SU-DHL-6 (cell line): ENCODE measurements around the gene MAPK11.

Source experiments
- EZH2phosphoT487 ChIP-seq: fragments of 200-600 bp; sonication (generic), shearing (Covaris generic); conservative IDR thresholded peaks from 2 replicates; pipeline ENCODE4 v1.6.1; 2018; ENCODE audit warnings: mild to moderate bottlenecking, antibody characterized with exemption, low read length, moderate library complexity, mixed read lengths
- TF ChIP-seq, protein P1 (sequence below): fragments of 200-600 bp; sonication (generic); IDR thresholded peaks from one replicate; pipeline ENCODE4 v1.5.1; 2017; ENCODE audit warnings: antibody characterized with exemption, mild to moderate bottlenecking, low read length, moderate library complexity; ENCODE audit not compliant: insufficient read depth, poor library complexity, severe bottlenecking

DNA sequence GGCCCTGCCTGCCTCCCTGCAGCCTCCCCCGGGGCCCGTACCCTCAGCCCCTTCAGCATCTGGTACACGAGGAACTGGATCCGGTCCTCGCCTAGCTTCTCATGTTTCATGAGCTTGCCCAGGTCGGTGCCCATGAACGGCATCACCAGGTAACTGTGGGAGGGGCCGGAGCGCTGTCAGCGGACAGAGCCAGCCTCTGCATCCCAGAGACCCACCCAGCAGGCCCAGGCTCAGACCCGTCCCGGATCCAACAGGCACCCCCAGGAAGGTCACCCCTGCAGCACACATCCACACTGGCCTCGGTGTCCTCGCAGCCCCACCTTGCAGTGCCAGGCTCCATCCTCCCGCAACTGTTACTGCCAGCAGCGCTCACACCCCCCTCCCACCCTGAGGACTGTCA is 13.1 kb downstream of the MAPK11 start:
- TF ChIP-seq, protein P1, sequence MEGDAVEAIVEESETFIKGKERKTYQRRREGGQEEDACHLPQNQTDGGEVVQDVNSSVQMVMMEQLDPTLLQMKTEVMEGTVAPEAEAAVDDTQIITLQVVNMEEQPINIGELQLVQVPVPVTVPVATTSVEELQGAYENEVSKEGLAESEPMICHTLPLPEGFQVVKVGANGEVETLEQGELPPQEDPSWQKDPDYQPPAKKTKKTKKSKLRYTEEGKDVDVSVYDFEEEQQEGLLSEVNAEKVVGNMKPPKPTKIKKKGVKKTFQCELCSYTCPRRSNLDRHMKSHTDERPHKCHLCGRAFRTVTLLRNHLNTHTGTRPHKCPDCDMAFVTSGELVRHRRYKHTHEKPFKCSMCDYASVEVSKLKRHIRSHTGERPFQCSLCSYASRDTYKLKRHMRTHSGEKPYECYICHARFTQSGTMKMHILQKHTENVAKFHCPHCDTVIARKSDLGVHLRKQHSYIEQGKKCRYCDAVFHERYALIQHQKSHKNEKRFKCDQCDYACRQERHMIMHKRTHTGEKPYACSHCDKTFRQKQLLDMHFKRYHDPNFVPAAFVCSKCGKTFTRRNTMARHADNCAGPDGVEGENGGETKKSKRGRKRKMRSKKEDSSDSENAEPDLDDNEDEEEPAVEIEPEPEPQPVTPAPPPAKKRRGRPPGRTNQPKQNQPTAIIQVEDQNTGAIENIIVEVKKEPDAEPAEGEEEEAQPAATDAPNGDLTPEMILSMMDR: no peak
- no peak for TF ChIP-seq EZH2phosphoT487
